ENCODE data around the gene EML1.
A peak's percentile ranks its signal among the peaks of the same experiment; 100 is the strongest.

Gene EML1, protein sequence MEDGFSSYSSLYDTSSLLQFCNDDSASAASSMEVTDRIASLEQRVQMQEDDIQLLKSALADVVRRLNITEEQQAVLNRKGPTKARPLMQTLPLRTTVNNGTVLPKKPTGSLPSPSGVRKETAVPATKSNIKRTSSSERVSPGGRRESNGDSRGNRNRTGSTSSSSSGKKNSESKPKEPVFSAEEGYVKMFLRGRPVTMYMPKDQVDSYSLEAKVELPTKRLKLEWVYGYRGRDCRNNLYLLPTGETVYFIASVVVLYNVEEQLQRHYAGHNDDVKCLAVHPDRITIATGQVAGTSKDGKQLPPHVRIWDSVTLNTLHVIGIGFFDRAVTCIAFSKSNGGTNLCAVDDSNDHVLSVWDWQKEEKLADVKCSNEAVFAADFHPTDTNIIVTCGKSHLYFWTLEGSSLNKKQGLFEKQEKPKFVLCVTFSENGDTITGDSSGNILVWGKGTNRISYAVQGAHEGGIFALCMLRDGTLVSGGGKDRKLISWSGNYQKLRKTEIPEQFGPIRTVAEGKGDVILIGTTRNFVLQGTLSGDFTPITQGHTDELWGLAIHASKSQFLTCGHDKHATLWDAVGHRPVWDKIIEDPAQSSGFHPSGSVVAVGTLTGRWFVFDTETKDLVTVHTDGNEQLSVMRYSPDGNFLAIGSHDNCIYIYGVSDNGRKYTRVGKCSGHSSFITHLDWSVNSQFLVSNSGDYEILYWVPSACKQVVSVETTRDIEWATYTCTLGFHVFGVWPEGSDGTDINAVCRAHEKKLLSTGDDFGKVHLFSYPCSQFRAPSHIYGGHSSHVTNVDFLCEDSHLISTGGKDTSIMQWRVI

DNA sequence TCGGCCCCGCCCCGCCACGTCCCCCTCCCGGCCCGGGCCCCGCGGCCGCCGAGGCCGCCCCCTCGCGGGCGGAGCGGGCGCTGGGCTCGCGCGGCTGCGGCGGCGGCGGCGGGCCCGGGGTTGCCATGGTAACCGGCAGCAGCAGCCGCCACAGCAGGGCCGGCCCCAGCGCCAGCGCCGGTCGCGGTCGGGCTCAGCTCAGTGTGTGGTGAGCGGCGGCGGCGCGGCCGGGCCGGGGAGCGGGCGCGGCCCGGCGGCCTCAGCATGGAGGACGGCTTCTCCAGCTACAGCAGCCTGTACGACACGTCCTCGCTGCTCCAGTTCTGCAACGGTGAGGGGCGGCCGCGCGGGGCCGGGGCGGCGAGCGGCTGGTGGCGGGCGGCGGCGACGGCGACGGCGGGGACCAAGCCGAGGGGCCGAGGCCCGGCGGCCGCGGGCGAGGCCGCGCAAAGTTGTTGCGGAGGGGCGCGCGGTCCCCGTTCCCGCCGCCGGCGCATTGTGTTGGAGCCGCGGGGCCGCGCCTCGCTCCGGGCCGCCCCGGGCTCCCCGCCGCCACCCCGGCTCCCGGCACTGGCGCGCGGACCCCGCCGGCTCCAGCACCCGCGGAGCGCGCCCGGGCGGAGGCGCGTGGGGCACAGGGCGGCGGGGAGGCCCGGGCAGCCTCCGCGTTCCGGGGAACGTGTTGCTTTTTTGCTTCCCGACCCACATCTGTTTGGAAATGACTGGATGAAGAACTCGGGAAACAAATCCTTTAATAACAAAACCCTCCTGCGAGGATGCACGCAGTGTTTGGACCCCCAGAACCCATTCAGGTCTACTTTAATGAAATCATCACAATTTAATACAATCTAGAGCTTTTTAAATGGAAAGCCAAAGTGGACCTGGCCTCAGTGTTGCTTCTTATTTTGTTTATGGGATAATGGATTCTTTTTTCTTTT, at the start of gene EML1:
TSS of gene EML1 (plus strand) at position 201 of the 938 bp plus-strand sequence. CDS start at position 265, 64 bp downstream.
- peak; percentile 65 for DNase-seq (ENCODE audit: low read depth)

DNA sequence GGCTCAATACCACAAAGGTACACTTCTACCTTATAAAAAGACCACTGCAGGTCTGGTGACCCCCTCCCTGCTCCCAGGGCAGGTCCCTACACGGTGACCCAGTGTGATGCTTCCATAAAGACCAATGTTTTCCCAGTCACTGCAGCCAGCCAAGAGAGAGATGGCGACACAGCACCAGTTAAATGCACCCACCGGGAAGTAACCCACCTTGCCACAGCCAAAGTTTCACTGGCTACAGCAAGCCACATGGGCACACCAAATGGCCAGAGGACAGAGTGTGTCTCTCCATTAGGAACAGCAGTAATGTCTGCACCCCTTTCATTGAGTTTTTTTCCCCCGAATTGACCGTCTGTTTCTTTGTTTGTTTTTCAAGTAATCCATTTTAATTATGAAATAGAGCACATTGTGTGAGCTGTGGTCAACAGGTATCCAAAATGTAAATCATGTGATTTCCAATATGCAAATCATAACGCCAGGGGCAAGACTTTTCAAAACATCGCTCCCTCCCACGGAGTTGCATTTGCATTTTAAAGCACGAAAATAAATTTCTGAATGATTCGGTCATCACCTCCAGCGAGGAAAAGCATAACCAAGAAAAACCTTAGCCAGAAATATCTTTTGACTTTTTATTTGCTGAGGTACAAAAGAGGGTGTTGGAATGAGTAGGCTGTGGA, 48.9 kb upstream of the EML1 start:
- DNase-seq (ENCODE audit: low read depth) = no peak

DNA sequence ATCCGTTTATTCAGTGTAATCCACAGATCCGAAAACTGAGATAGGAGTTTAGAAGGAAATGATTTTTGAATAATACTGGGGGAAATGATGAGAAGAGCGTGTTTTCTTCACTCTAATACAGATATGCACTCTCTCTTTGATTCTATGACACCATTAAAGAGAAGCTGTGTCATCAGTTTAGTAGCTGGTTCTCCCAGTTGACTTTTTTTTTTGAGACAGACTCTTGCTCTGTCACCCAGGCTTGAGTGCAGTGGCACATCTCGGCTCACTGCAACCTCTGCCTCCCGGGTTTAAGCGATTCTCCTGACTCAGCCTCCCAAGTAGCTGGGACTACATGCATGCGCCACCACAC, 48.4 kb upstream of the EML1 start:
- no peak for DNase-seq (ENCODE audit: low read depth)

DNA sequence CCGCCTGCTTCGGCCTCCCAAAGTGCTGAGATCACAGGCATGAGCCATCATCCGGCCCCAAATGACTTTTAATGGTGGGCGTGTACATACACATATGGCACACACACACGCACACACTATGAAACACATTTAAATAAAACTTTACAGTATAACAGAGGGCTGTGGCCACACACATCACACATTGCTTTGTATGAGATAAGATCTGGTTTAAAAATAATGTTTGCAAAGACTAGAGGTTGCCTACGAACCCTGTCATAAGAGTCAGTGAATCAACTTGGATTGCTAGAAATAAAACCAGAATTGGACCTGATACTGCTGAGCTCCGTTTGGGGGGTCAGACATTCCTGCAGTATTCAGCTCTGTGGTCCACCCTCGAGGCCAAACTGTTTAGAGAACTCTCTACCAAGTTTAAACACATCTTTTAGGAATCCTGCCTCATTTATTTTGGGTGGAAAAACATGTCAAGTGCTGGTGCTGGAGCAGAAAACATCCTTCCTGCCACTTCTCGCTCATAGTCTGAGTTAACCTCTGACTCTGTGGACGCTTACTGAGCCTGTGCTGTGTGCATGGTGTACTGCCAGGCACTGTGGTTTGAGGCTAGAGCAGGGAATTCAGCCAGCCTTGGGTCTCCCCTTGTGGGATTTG, 47.8 kb upstream of the EML1 start:
- DNase-seq (ENCODE audit: low read depth) = no peak

DNA sequence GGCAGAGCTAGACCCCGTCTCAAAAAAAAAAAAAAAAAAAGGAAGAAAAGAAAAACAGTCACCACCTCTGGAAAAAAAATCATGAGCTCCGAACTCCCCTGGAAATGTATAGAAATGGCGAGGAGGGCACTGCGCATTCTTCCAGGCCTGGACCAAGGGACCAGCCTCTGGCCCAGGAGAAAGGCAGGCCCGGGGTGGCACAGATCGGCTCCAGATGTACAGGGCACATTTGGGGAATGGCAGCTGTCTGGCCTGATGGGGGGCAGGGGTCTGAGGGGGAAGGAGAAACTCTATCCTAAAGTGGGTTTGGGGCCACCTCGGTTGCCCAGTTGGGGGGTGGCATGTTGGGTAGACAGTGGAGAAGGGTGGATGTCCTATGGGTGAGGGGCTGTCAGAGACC, 46.0 kb upstream of the EML1 start:
- DNase-seq (ENCODE audit: low read depth) = no peak

DNA sequence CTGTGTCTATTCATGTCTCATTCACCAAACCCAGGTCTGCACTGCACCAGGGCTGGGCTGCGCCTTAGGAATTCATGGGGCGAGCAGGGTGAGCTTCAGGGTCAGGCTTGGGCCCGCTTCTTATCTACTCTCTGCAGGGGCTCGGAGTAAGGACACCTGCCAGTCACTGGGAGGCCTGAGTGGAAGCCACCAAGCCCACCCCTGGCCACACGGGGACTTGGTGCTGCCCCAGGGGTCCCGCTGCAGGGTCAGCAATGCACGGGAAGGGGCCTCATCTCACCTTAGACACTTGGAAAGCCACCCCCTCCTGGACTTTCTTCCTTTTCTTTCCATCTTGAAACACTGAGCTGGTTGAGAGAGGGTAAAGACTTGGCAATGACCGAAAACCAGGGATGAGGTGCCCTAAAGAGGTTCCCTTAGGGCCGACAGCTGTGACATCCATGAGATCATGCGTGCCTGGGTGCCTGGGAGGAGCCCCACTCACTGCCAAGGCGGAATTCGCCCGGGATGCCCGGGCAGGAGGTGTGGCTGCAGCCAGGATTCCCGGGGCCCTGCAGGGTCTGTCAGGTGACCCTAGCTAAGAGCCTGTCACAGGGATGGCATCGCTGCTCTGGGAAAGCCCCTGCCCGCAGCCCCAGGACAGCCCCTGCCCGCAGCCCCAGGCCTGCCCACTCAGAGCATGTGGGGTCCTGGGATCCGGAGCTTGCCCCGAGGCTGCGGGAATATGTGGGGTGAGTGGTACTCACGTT, 45.5 kb upstream of the EML1 start:
- DNase-seq (ENCODE audit: low read depth) = no peak

DNA sequence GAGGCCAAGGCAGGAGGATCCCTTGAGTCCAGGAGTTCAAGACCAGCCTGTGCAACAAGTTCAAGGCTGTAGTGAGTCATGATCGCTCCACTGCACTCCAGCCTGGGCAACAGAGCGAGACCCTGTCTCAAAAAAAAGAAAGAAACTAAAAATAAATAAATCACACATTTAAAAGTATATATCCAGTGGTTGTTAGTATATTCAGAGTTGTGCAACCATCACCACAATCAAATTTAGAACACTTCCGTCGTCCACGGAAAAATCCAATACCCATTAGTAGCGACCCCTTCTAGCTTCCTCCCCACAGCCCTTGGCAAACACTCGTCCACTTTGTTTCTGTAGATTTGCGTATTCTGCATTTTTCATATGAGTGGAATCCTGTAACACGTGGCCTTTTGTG, 44.7 kb upstream of the EML1 start:
- no peak for DNase-seq (ENCODE audit: low read depth)

DNA sequence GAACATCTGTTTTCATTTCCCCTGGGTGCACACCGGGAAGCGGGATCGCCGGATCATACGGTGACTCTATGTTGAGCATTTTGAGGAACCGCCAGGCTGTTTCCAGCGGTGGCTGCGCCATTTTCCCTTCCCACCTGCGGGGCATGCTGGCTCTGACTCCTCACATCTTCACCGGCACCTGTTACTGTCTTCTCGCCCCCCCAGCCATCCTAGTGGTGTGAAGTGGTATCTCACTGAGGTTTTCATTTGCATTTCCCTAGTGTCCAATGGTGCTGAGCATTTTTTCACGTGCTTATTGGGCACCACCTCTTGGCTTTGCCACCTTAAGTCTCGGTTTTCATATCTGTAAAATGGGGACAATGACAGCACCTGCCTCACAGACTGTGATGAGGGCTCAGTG, 44.1 kb upstream of the EML1 start:
- no peak for DNase-seq (ENCODE audit: low read depth)

DNA sequence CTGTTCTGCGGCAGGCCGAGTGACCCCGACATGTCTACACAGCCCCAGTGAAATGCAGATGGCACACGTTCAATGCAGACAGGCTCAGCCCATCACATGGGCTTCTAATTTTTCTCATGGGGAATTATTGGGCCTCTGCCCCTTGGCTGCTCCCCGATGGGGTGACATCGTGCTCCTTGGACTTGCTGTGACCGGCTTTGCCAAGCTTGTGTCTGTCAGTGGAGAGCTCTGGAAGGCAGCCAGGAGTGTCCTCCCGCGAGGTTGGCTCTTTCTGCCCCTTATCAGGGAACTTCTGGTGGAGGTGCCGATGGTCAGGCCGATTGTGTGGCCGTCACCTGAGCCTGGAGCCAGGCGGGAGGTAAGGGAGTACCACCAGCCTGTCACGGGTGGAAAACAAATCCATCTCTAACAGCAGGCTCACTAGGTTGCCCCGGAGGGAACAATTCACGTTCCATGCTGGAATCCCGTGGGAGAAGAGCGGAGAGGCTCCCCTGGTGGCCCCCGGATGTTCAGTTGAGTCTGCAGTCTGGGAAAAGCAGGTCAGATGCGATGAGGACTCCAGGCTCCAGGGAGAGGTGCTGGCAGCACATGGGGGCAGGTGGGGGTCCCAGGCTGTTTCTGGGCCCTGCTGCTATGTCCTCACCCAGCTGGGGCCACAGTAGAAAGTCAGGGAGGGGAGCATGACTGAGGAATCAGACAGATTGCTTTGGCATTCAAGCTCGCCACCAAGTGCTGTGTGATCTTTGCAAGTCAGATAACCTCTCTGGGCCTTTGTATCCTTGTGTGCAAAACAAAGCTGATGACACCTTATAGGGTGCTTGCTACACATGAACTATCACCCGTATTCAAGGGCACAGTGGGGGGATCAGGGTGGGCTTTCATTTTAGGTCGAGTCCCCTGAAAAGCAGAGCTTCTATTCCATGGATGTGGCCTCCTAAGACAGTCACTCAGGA, 43.2 kb upstream of the EML1 start:
- DNase-seq (ENCODE audit: low read depth) = no peak

DNA sequence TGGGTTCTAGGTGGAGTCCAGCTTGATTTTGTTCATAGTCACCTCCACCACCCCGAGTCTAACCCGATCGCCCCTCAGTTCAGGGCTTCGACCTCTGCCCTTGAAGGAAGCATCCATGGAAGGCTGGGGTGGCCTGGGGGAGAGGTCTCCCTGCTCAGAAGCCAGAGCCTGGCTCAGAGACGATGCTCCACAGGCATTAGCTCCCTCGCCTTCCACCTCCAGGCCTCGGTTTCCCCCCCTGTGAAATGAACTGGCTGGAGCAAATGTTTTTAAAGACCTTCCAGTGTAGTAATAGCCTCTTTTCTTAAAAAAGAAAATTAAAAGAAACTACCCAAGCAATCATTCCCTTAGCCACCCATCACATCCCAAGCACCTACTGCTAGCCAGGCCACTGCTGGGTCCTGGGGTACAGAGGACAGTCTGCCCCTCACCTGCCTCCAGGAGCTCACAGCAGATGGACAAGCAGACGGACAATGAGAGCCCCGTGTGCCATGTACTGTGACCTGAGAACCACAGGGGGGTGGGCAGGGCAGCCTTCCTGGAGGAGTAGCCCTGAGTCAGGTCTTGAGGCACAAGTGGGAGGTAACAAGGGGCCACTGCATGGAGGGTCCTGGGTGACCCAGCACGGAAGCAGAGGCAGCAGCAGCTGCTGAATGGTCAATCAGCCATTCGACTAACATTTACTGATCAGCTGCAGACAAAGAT, 42.3 kb upstream of the EML1 start:
- no peak for DNase-seq (ENCODE audit: low read depth)

DNA sequence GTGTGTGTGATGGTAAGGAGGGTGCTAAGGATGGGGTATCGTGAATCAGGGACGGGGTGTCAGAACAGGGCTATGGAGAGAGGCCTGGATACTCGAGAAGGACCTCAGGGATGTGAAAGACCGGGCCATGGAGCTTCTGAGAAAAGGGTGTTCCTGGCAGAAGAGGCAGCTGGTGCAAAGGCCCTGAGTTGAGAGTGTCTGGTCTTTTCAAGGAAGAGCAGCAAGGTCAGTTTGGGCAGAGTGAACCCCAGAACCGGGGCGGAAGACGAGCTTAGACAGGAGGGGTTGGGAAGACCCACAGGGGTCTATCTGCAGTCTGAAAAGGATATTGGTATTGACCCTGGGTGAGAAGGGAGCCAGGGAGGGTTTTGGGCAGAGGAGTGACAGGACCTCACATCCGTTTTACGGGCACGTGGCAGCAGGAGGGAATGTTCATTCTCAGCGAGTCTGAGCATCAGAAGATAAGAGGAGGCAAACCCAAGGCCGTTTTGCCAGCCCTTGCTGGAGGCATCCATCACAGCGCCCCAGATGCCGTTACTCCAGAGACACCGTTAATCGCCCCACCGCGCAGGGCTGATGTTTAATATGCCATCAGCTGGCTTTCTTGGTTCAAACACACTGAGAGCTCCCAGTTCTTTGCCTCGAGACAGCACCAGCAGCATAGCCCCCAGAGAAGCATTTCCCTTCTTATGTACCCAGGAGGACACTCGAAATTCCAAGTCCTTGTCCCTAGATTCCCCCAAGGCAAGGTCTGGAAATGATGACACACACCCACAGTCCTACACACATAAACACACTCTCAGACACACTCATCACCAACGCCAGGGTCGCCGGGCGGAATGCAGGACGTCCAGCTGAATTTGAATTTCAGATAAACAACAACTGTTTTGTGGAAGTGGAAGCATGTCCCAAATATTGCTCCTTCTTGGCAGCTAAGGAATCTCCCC, 41.4 kb upstream of the EML1 start:
- DNase-seq (ENCODE audit: low read depth) = no peak

DNA sequence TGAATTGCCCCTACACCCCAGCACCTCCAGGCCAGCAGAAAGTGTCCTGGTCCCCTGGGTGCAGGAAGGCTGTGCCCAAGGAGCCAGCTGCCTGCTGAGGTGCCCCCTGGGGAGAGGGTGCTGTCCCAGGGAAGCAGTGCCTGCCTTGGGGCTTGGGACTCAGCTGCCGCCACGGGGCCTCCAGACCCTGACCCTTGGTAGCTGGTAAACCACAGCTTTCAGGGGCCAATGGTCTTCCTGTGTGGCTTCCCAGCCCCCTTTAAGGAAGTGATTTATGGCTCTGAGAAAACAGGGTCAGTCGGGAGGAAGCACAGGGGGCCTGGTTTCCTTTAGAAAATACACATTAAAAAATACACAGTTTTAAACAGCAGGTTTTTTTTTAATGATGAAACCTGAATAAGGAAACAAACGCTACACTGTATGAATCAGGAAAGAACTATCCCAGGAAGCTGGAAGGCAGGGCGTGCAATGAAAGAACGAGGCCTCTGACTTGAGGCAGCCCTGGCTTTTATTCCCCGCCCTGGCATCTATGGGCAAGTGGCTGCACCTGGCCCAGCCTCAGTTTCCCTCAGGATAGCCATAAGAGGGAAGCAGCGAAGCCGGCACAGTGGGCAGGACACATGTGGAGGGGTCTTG, 40.6 kb upstream of the EML1 start:
- no peak for DNase-seq (ENCODE audit: low read depth)

DNA sequence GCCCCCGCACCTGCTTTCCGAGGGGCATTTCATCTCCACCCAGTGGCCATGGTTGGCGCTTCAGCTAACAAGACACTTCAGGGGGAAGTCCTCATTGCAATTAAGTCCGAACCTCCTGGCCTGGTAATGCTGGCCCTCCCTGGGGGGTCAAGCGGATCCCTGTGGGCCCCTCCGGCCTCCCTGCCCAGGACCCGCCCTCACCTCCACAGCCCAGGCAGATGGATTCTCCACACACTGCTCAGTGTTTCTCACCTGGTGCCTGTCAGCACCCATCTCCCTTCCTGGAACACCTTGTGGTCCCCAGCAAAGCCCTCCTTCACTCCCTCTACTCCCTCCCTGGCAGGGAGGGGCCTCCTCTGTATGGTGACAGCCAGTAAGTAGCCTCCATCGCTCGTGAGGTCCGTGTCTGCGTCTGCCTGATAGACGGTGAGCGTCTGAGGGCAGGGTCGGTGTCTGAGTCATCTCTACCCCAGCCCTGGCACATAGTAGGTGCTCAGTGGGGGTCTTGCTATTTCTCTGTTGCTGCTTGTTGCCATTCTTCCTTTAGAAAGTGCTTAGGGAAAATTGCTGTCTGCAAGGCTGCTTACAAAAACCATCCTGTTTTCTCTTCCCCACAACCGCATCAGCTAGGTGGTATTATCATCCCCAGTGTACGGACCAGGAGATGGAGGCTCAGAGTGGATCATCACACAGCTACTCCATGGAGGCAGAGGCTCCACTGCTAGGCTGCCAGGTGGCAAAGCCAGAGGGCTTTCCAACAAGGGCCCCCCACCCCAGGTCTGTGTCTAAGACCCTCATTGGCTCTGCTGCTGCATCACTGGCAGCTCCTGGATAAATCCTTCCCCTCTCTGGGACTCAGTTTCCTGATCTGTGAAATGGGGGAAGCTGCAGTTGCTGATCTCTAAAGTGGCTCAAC, 39.7 kb upstream of the EML1 start:
- no peak for DNase-seq (ENCODE audit: low read depth)

DNA sequence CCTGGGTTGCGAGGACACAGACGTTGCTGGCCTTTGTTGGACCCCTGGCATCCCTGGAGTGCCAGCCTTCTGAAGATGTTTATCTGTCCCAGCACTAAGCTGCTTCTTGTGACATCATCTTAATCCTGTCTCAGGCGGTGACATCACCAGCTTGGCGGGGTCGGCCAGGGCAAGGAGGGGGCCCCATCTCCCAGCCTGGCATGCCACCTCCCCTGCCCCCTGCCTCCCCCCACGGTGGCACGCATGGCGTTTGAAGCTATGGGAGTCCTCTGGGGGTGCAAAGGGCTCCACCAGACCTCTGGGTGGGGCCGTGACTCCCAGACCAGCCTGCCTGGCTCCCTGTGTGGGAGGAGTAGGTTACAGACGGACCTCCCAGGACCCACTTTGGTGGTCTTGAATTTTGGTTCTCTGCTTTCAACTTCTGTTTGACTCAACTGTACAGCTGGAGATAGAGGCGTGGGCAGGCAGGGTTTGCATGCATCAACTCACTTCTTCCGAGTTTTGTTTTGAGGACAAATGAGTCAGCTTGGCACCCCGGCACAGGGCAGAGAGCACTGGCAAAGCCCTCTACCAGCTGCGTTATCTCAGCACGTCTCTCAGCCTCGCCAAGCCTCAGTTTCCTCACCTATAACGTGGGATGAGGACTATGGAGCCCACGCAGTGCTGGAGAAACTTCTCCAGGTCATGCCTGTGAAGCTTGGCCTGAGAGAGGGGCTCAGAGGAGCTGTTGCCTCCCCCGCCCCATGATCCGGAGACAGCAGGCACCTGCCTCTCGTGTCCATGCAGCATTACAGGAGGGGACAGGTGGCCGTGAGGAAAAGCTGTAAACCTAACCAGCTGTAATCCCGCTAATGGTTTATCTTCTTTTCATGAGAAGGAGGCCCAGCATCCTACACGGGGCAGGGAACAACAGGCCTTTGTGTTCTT, 38.8 kb upstream of the EML1 start:
- no peak for DNase-seq (ENCODE audit: low read depth)

DNA sequence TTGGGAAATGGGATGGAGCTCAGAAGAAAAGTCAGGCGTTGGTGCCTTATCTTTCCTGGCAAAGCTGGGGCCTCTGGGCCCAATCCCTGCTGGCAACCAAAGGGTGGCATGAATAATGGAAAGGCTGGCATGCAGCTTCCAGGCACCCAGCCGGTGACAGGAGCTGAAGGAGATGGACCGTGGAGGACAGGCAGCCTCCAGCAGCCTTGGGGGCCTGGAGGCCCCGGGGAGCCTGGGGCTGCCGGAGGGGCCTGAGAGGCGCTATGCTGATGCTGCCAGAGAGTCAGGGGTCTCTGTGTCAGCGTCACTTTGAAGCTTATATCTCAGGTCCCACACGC, 38.2 kb upstream of the EML1 start:
- DNase-seq (ENCODE audit: low read depth) = no peak
